GM12875 (cell line): ENCODE measurements around the gene PTPRN.
"Not testable (repeated sequence)": the region's sequence is repeated elsewhere in the genome, so short reads cannot be mapped to it uniquely, and the experiment has no call there.

ENCODE experiments used
- H3K4me3 ChIP-seq: one replicate; pipeline ENCODE4 v1.5.1; 2011; ENCODE audit warnings: low read depth, low read length, control low read depth
- CTCF ChIP-seq: IDR thresholded peaks from 2 replicates; pipeline ENCODE4 v1.5.1; 2011; ENCODE audit warnings: low read depth, mild to moderate bottlenecking, control low read depth, inconsistent platforms, low read length, moderate library complexity, borderline replicate concordance; ENCODE audit not compliant: insufficient read depth

PTPRN gene

GRCh38 chr2:219327719-219328118 is 18.5 kb upstream of the PTPRN start:
- TF ChIP-seq CTCF: no peak
- no peak overlapping the region for H3K4me3 ChIP-seq

- no peak overlapping the region for H3K4me3 ChIP-seq
- TF ChIP-seq CTCF: no peak
Measured at GRCh38 chr2:219325657-219326315, 16.6 kb upstream of the PTPRN start.

- no peak for TF ChIP-seq CTCF
- no peak overlapping the region for H3K4me3 ChIP-seq
Measured at GRCh38 chr2:219325136-219325535, 15.9 kb upstream of the PTPRN start.

- TF ChIP-seq CTCF: no peak
Measured at GRCh38 chr2:219323434-219323833, 14.2 kb upstream of the PTPRN start.

GRCh38 chr2:219314804-219315468 is 5.7 kb upstream of the PTPRN start:
- TF ChIP-seq CTCF: no peak

More at GRCh38 chr2:219323434-219323833, 14.2 kb upstream of the PTPRN start:
- no peak overlapping the region for H3K4me3 ChIP-seq

GRCh38 chr2:219312683-219313263 is 3.6 kb upstream of the PTPRN start:
- not testable (repeated sequence) for H3K4me3 ChIP-seq

More at GRCh38 chr2:219314804-219315468, 5.7 kb upstream of the PTPRN start:
- H3K4me3 ChIP-seq: no peak overlapping the region

GRCh38 chr2:219308142-219309101 is 779 bp downstream of the PTPRN start:
- no peak overlapping the region for H3K4me3 ChIP-seq
- no peak for TF ChIP-seq CTCF
